Measurements from ENCODE around the gene FKBP2. TPM values are rescaled to one million over a fixed set of nuclear protein-coding genes. Genes with fewer than 3 reads are reported as not detected.

FKBP2 gene
- total RNA-seq, 4 donors from 2014 or later: 45.5 to 78.3 (median 58.4) TPM

- H3K9me3 ChIP-seq: no peaks in the 10 kb centered on the region
- no peaks in the 10 kb centered on the region for H3K27me3 ChIP-seq
- peak overlapping the region; percentile 83 to 94 (median 88) for H3K27ac ChIP-seq
- peaks cover 0 to 66% (median 32%) of the 10 kb centered on the region in 3 donors for H3K4me1 ChIP-seq
- TF ChIP-seq EP300 (IDR thresholded peaks at IDR 0.05) (no peak), POLR2AphosphoS5 (IDR thresholded peaks at IDR 0.05) (no peak), POLR2A (IDR thresholded peaks at IDR 0.05) (no peak), CTCF (IDR thresholded peaks at IDR 0.05) (peak in 1 of 4 experiments; percentile 4)
- WGBS, 2 donors (ENCODE audit: low coverage in 1 of 2): no CpG with 5 or more reads among the region's 26 CpGs
- peak overlapping the region; percentile 66 to 88 for H3K4me3 ChIP-seq
- peak; percentile 27 for ATAC-seq
- H3K36me3 ChIP-seq: peaks cover 0 to 10% of the 10 kb centered on the region in 2 donors
Measured at GRCh38 chr11:64226507-64227051, 14.3 kb upstream of the FKBP2 start.

- TF ChIP-seq POLR2AphosphoS5 (IDR thresholded peaks at IDR 0.05) (no peak), CTCF (IDR thresholded peaks at IDR 0.05) (no peak), POLR2A (IDR thresholded peaks at IDR 0.05) (no peak), EP300 (IDR thresholded peaks at IDR 0.05) (no peak)
- 57% methylated on average over 3 of the region's 3 CpGs; no CpG with 5 or more reads in 1 of the 2 donors for WGBS, 2 donors (ENCODE audit: low coverage in 1 of 2)
- Histone ChIP-seq H3K27ac (peak overlapping the region; percentile 83 to 94 (median 88)), H3K27me3 (no peaks in the 10 kb centered on the region), H3K36me3 (peaks cover 0 to 10% of the 10 kb centered on the region in 2 donors), H3K4me1 (peaks cover 0 to 75% (median 34%) of the 10 kb centered on the region in 3 donors), H3K4me3 (peak overlapping the region in 1 of 2 donors; percentile 88), H3K9me3 (no peaks in the 10 kb centered on the region)
- no peak for ATAC-seq
Measured at GRCh38 chr11:64227405-64227956, 13.4 kb upstream of the FKBP2 start.

- no peaks in the 10 kb centered on the region for H3K36me3 ChIP-seq
- H3K27me3 ChIP-seq: no peaks in the 10 kb centered on the region
- peaks cover 0 to 91% (median 38%) of the 10 kb centered on the region in 3 donors for H3K4me1 ChIP-seq
- peak overlapping the region; percentile 67 to 97 (median 96) for H3K27ac ChIP-seq
- 100% methylated on average over 3 of the region's 12 CpGs; no CpG with 5 or more reads in 1 of the 2 donors for WGBS, 2 donors (ENCODE audit: low coverage in 1 of 2)
- no peaks in the 10 kb centered on the region for H3K9me3 ChIP-seq
- peak overlapping the region in 1 of 2 donors; percentile 83 for H3K4me3 ChIP-seq
- TF ChIP-seq POLR2AphosphoS5 (IDR thresholded peaks at IDR 0.05): no peak
- TF ChIP-seq POLR2A (IDR thresholded peaks at IDR 0.05): no peak
- no peak for TF ChIP-seq CTCF (IDR thresholded peaks at IDR 0.05)
- no peak for TF ChIP-seq EP300 (IDR thresholded peaks at IDR 0.05)
- no peak for ATAC-seq
Measured at GRCh38 chr11:64229090-64229743, 11.7 kb upstream of the FKBP2 start.

- peak overlapping the region; percentile 67 to 97 (median 96) for H3K27ac ChIP-seq
- 0% methylated on average over 3 of the region's 13 CpGs; no CpG with 5 or more reads in 1 of the 2 donors for WGBS, 2 donors (ENCODE audit: low coverage in 1 of 2)
- peak overlapping the region; percentile 39 to 83 for H3K4me3 ChIP-seq
- H3K36me3 ChIP-seq: no peaks in the 10 kb centered on the region
- no peaks in the 10 kb centered on the region for H3K27me3 ChIP-seq
- H3K4me1 ChIP-seq: peaks cover 0 to 86% (median 38%) of the 10 kb centered on the region in 3 donors
- H3K9me3 ChIP-seq: no peaks in the 10 kb centered on the region
- ATAC-seq: no peak
- TF ChIP-seq EP300 (IDR thresholded peaks at IDR 0.05) (no peak), CTCF (IDR thresholded peaks at IDR 0.05) (no peak), POLR2AphosphoS5 (IDR thresholded peaks at IDR 0.05) (no peak), POLR2A (IDR thresholded peaks at IDR 0.05) (no peak)
Measured at GRCh38 chr11:64229744-64230170, 11.1 kb upstream of the FKBP2 start.
